HG03045 (cell line): ENCODE results near the gene DISC1.

ENCODE experiments used
- ATAC-seq: cut with Tn5 transposase; IDR thresholded peaks from one replicate; pipeline ENCODE4 v1.9.1; 2021; ENCODE audit warnings: mild to moderate bottlenecking, moderate library complexity; ENCODE audit not compliant: unreplicated experiment

DISC1 gene

GRCh38 chr1:231803353-231803752 is 176.8 kb downstream of the DISC1 start:
- ATAC-seq = no peak

GRCh38 chr1:231806623-231807495 is 180.3 kb downstream of the DISC1 start:
- peak; percentile 77 for ATAC-seq

- no peak for ATAC-seq
Observed at GRCh38 chr1:231807541-231807940, 181.0 kb downstream of the DISC1 start.

GRCh38 chr1:231808116-231808515 is 181.5 kb downstream of the DISC1 start:
- no peak for ATAC-seq

GRCh38 chr1:231808990-231809389 is 182.4 kb downstream of the DISC1 start:
- ATAC-seq = no peak

- no peak for ATAC-seq
Observed at GRCh38 chr1:231810415-231810814, 183.8 kb downstream of the DISC1 start.

GRCh38 chr1:231814021-231814420 is 187.4 kb downstream of the DISC1 start:
- ATAC-seq = no peak

GRCh38 chr1:231814521-231814920 is 187.9 kb downstream of the DISC1 start:
- ATAC-seq = no peak

- ATAC-seq = no peak
Observed at GRCh38 chr1:231817801-231818200, 191.2 kb downstream of the DISC1 start.

- ATAC-seq = no peak
Observed at GRCh38 chr1:231818337-231818736, 191.7 kb downstream of the DISC1 start.

- no peak for ATAC-seq
Observed at GRCh38 chr1:231821281-231821680, 194.7 kb downstream of the DISC1 start.

GRCh38 chr1:231822041-231822440 is 195.5 kb downstream of the DISC1 start:
- ATAC-seq = no peak

- ATAC-seq = no peak
Observed at GRCh38 chr1:231826566-231826965, 200.0 kb downstream of the DISC1 start.

GRCh38 chr1:231827337-231828105 is 200.9 kb downstream of the DISC1 start:
- no peak for ATAC-seq

GRCh38 chr1:231828182-231828920 is 201.8 kb downstream of the DISC1 start:
- no peak for ATAC-seq

- no peak for ATAC-seq
Observed at GRCh38 chr1:231829332-231829731, 202.7 kb downstream of the DISC1 start.

- ATAC-seq = no peak
Observed at GRCh38 chr1:231836227-231836893, 209.8 kb downstream of the DISC1 start.

- ATAC-seq = no peak
Observed at GRCh38 chr1:231838521-231838920, 211.9 kb downstream of the DISC1 start.

GRCh38 chr1:231839999-231840398 is 213.4 kb downstream of the DISC1 start:
- ATAC-seq = no peak

- no peak for ATAC-seq
Observed at GRCh38 chr1:231841616-231842344, 215.2 kb downstream of the DISC1 start.
